ENCODE results near the gene FRAS1. TPM values are rescaled to one million over a fixed set of nuclear protein-coding genes. Genes with fewer than 3 reads are reported as not detected.

FRAS1 gene
- total and polyA plus RNA-seq, 2 donors (not counting 1 experiment from before 2014, with no cell fraction given): 0.03 to 0.12 TPM

DNA sequence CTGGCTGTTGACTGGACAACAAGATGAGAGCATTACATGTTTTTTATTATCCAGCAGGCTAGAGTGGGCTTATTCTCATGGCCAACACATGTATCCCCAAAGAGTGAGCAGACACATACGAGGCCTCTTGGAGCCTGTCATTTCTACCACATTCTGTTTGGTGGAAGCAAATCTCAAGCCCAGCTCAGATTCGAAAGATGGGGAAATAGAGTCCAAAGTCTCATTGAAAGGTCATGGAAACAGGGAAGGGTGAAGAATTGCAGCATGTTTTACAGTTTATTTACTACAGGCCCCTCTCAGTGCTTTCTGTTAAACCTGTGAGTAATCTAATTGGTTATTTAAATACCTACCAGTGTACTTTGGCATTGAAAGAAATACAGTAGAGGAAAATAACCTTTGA, 108.6 kb downstream of the FRAS1 start:
- no peaks in the 10 kb centered on the region for H4K20me1 ChIP-seq (ENCODE audit: control insufficient read depth, insufficient read depth, low read length, poor library complexity, severe bottlenecking)
- no peak overlapping the region for H3K9ac ChIP-seq (ENCODE audit: low read length)
- H3K4me3 Mint-ChIP-seq: no peak overlapping the region
- no peaks in the 10 kb centered on the region for H3K36me3 ChIP-seq (replicated peaks in 1 of 2; ENCODE audit: control extremely low read depth in 1 of 2, control insufficient read depth in 1 of 2, extremely low read depth in 1 of 2, insufficient read depth in 2 of 2, low read length in 1 of 2)
- ChIA-PET POLR2A (no interaction called here), CTCF (no interaction called here)
- no CpG with 5 or more reads among the region's 2 CpGs for WGBS (ENCODE audit: insufficient coverage)
- no peaks in the 10 kb centered on the region for H3K9me3 ChIP-seq (ENCODE audit: control extremely low read depth in 1 of 3, control insufficient read depth in 2 of 3, insufficient read depth in 1 of 3, low read length in 2 of 3)
- ATAC-seq (ENCODE audit: low read depth) (no peak), DNase-seq (no peak)
- H3K4me1 ChIP-seq (ENCODE audit: control insufficient read depth in 2 of 2, insufficient read depth in 2 of 2, low read length in 2 of 2): no peaks in the 10 kb centered on the region
- H3K4me1 Mint-ChIP-seq: no peaks in the 10 kb centered on the region
- H3K27ac ChIP-seq (ENCODE audit: low read length in 2 of 2): no peak overlapping the region
- no peaks in the 10 kb centered on the region for H3K9me3 Mint-ChIP-seq (ENCODE audit: insufficient read depth)
- no peaks in the 10 kb centered on the region for H3K79me2 ChIP-seq (ENCODE audit: control insufficient read depth, insufficient read depth, low read length)
- H3K4me2 ChIP-seq (replicated peaks; ENCODE audit: low read depth, low read length, poor library complexity, severe bottlenecking): no peak overlapping the region
- intact Hi-C loops (cut with micrococcal nuclease): no loop called here
- H3K4me3 ChIP-seq (ENCODE audit: control extremely low read depth in 1 of 5, extremely low read depth in 1 of 5, insufficient read depth in 1 of 5, low read depth in 2 of 5, low read length in 4 of 5): no peak overlapping the region
- no peaks in the 10 kb centered on the region for H3K27me3 ChIP-seq (replicated peaks in 1 of 4; ENCODE audit: control extremely low read depth in 1 of 4, control insufficient read depth in 3 of 4, insufficient read depth in 4 of 4, low read length in 3 of 4)
- TF ChIP-seq, protein P1, sequence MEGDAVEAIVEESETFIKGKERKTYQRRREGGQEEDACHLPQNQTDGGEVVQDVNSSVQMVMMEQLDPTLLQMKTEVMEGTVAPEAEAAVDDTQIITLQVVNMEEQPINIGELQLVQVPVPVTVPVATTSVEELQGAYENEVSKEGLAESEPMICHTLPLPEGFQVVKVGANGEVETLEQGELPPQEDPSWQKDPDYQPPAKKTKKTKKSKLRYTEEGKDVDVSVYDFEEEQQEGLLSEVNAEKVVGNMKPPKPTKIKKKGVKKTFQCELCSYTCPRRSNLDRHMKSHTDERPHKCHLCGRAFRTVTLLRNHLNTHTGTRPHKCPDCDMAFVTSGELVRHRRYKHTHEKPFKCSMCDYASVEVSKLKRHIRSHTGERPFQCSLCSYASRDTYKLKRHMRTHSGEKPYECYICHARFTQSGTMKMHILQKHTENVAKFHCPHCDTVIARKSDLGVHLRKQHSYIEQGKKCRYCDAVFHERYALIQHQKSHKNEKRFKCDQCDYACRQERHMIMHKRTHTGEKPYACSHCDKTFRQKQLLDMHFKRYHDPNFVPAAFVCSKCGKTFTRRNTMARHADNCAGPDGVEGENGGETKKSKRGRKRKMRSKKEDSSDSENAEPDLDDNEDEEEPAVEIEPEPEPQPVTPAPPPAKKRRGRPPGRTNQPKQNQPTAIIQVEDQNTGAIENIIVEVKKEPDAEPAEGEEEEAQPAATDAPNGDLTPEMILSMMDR (IDR thresholded peaks at IDR 0.05): no peak
- TF ChIP-seq EZH2 (IDR thresholded peaks at IDR 0.05; ENCODE audit: borderline replicate concordance, insufficient read depth, low read depth, low read length, poor library complexity, severe bottlenecking): no peak
- peaks cover 19% of the 10 kb centered on the region for H3K27me3 Mint-ChIP-seq
- no peak overlapping the region for H2AFZ ChIP-seq (ENCODE audit: insufficient read depth, low read depth, low read length, poor library complexity, severe bottlenecking)
- no peak overlapping the region for H3K27ac Mint-ChIP-seq

DNA sequence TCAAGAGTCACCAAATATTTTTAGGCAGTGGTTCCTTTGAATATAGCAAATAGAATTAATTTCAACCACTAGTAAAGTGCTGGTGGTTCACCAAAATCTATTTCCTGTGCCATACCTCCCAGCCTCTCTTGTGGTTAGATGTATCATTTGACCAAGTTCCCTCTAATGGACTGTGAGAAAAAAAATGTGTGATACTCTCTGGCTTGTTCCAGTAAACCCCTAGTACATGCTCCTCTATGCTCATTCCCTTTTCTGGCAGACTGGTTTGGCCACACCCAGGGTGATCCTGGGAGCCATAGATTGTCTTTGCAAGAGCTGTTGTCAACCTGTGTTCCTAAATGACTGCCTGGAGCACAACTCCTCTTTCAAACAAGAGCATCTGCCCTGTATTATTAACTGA, 109.5 kb downstream of the FRAS1 start:
- peaks cover 17% of the 10 kb centered on the region for H3K27me3 Mint-ChIP-seq
- intact Hi-C loops (cut with micrococcal nuclease): no loop called here
- TF ChIP-seq EZH2 (IDR thresholded peaks at IDR 0.05; ENCODE audit: borderline replicate concordance, insufficient read depth, low read depth, low read length, poor library complexity, severe bottlenecking): no peak
- TF ChIP-seq, protein P1 (IDR thresholded peaks at IDR 0.05): no peak
- H3K9me3 Mint-ChIP-seq (ENCODE audit: insufficient read depth): no peaks in the 10 kb centered on the region
- Histone ChIP-seq H3K4me1 (ENCODE audit: control insufficient read depth in 2 of 2, insufficient read depth in 2 of 2, low read length in 2 of 2) (no peaks in the 10 kb centered on the region), H3K9me3 (ENCODE audit: control extremely low read depth in 1 of 3, control insufficient read depth in 2 of 3, insufficient read depth in 1 of 3, low read length in 2 of 3) (no peaks in the 10 kb centered on the region), H2AFZ (ENCODE audit: insufficient read depth, low read depth, low read length, poor library complexity, severe bottlenecking) (no peak overlapping the region), H3K4me3 (ENCODE audit: control extremely low read depth in 1 of 5, extremely low read depth in 1 of 5, insufficient read depth in 1 of 5, low read depth in 2 of 5, low read length in 4 of 5) (no peak overlapping the region), H3K36me3 (replicated peaks in 1 of 2; ENCODE audit: control extremely low read depth in 1 of 2, control insufficient read depth in 1 of 2, extremely low read depth in 1 of 2, insufficient read depth in 2 of 2, low read length in 1 of 2) (no peaks in the 10 kb centered on the region), H3K27ac (ENCODE audit: low read length in 2 of 2) (no peak overlapping the region), H3K9ac (ENCODE audit: low read length) (no peak overlapping the region), H3K27me3 (replicated peaks in 1 of 4; ENCODE audit: control extremely low read depth in 1 of 4, control insufficient read depth in 3 of 4, insufficient read depth in 4 of 4, low read length in 3 of 4) (no peaks in the 10 kb centered on the region), H3K4me2 (replicated peaks; ENCODE audit: low read depth, low read length, poor library complexity, severe bottlenecking) (no peak overlapping the region), H3K79me2 (ENCODE audit: control insufficient read depth, insufficient read depth, low read length) (no peaks in the 10 kb centered on the region), H4K20me1 (ENCODE audit: control insufficient read depth, insufficient read depth, low read length, poor library complexity, severe bottlenecking) (no peaks in the 10 kb centered on the region)
- no peak overlapping the region for H3K27ac Mint-ChIP-seq
- CTCF ChIA-PET: no interaction called here
- DNase-seq (no peak), ATAC-seq (ENCODE audit: low read depth) (no peak)
- no peaks in the 10 kb centered on the region for H3K4me1 Mint-ChIP-seq
- no peak overlapping the region for H3K4me3 Mint-ChIP-seq
- POLR2A ChIA-PET: no interaction called here
